NCI-H2196 treated with DMSO at 0.1 percent for 48 hours (cell line): ENCODE measurements around the gene CR1.
A peak's percentile ranks its signal among the peaks of the same experiment; 100 is the strongest.
"Not testable (repeated sequence)": the region's sequence is repeated elsewhere in the genome, so short reads cannot be mapped to it uniquely, and the experiment has no call there.

ENCODE experiments used
- DNase-seq: peaks from one replicate; lab custom pipeline; 2025; ENCODE audit not compliant: unreplicated experiment; lab: John Stamatoyannopoulos, UW

The CR1 gene

DNA sequence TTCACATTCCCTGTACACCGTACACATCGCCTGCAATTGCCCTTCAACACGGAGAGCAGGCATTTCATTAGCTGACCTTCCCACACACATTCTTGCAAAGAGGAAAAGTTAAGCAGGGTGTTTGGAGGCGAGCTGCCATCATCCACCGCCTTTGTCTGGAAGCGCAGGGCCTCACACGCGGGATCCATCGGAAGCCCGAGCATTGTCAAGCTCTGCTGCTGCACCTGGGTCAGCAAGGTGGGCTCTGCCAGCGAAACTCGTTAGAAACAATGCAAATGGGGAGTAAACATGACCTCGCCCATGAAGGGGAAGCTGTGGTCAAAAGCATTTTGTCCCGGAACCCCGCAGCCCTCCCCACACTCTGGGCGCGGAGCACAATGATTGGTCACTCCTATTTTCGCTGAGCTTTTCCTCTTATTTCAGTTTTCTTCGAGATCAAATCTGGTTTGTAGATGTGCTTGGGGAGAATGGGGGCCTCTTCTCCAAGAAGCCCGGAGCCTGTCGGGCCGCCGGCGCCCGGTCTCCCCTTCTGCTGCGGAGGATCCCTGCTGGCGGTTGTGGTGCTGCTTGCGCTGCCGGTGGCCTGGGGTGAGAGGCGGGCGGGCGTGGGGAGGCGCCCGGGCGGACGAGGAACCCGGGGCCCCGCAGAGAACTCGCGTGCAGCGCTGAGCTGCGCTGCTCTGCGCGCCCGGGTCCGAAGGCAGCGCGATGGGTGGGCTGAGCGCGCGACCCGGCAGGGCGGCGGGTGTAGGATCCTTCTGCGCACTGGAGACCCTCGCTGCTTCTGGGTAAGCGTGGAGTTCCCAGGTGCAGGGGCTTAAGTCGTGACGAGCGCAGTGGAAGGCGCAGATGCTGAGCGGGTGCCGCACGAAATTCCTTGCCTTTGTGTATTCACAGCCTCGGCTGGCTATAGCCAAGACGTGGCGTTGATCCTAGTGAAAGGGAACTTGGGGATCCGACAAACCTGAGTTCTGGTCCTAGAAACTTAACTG, at the start of gene CR1:
Gene CR1 (plus strand): TSS at position 357 of the 992 bp plus-strand sequence. CDS start 111 bp downstream, at position 468.
- DNase-seq = no peak

- DNase-seq = no peak
Measured at GRCh38 chr1:207453710-207454045, 42.3 kb upstream of the CR1 start.

DNA sequence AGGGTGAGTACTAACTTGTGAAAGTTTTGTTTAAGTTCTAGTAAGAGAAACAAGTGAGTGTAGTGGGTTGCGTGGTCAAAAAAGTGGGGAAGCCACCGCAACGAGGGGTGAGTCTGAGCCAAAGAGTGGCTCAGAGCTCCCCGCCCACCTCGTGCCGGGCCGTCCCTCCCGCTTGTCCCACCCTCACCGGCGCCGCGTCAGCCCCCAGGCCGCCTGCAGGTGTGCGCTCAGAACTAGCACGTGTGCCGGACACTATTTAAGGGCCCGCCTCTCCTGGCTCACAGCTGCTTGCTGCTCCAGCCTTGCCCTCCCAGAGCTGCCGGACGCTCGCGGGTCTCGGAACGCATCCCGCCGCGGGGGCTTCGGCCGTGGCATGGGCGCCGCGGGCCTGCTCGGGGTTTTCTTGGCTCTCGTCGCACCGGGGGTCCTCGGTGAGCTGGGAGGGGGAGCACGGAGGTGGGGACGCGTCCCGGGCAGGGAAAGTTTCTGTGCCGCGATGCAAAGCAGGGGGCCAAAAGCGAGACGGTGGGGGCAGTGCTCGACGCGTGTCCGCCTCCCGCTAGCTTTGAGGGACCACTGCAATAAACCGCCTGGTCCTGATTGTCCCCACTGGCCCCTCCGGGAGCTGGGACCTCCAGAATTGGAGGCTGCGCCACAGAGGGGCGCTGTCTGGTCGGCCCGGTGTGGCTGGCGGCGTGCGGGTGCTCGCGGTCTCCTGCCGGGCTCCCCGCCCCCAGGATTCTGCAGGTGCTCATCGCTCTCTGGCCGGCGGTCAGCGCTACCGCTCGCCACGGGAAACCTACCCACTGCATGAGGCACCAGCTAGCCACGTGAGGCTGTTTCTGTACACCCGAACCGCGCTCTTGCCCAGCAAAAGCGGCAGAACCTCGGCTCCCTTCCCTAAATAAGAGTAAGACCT, 41.7 kb upstream of the CR1 start, which contains the start of gene CR2:
Gene CR2 (plus strand): TSS at position 283 of the 919 bp plus-strand sequence. CDS start 91 bp downstream, at position 374.
- DNase-seq = peak; percentile 4

DNA sequence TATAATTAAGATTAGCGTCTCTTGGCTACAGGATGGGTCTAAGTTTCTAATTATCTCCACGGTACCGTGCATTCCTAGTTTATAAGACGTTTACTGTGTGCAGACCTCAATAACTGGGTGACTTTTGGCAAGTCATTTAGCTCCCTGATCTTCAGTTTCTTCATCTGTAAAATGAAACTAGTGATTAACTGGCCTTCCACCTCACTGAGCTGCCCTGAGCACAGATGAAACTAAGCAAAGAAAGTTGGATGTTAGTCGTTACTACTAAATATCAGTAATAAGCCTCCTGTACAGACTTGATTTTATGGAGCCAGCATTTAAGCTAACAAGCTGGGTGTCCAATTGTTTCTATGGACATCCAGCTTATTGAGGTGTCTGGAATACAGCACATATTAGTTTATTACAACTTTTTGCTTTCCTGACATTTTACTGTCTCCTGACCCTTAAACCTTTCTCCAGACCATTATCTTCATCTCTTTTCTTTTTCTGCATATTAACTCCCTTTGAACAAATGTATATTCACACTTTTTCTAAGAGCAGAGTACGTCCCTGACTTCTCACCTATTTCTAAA, 40.7 kb upstream of the CR1 start:
- DNase-seq = no peak

DNA sequence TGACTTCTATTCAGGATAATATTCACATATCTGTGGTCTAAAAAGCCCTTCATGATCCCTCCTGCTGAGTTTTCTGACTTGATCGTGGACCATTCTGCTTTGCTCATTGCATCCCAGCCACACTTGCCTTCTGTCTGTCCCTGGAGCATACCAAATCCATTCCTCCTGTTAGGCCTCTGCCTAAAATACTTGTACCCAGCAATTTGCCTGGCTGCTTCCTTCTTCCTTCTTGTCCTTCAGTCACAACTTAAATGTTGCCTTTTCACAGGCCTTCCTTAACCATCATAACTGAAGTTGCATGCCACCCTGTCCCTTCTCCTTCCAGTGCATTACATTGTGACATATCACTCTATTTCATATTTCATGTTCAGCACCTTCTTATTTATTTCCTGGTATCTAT, 37.5 kb upstream of the CR1 start:
- DNase-seq = no peak

DNA sequence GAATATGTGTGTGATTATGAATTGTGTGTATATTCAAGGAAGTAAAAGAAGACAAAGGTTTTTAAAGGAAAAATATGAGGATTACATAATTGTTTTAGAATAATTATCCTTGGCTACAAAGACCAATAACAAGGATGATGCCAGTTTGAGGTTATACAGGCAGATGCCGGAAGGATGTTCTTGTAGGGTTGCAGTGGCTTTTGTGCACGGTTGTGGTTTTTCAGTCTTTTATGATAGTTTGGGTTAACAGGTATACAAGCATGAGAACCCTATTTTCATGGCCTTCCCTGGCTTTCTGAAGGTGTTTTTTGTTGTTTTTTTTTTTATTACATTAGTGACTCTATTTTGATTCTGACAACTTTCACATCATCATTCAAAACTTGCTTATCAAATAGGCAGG, 36.9 kb upstream of the CR1 start:
- no peak for DNase-seq

DNA sequence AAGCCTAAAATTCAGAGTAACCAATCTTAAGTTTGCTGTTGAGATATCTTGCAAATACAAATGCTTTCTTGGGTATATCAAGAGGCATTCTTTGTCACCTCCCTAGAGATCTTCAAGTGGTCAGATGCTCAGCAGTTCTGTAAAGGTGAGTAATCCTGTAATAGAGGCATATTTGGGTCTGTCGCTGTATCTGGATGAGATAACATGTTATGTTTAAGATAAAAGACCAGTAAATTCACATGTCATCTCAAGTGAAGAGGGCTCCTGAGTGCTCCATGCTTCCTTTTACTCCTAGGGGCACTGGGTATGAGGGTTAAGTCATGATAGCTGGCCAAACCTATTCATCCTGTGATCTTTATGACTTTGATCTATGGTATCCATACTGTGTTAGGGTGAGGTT, 34.3 kb upstream of the CR1 start:
- DNase-seq = no peak

DNA sequence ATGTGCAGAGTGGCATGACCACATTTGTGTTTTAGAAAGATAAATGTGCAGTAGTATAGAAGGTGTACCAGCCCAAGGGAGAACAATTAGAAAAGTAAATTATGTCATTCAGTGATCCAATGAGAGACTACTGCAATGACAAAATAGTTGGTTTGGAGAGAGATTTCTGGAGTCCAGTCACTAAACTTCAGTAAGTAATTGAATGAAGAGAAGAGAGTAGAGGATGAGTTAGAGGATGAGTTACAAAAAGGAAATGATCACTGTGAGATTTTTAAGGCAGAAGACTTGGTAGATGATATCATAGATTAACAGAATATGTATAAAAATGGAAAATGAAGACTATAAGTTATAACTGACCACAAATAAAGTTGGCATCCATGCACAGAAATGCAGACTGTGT, 33.4 kb upstream of the CR1 start:
- no peak for DNase-seq

GRCh38 chr1:207463021-207463420, 32.9 kb upstream of the CR1 start:
- no peak for DNase-seq

DNA sequence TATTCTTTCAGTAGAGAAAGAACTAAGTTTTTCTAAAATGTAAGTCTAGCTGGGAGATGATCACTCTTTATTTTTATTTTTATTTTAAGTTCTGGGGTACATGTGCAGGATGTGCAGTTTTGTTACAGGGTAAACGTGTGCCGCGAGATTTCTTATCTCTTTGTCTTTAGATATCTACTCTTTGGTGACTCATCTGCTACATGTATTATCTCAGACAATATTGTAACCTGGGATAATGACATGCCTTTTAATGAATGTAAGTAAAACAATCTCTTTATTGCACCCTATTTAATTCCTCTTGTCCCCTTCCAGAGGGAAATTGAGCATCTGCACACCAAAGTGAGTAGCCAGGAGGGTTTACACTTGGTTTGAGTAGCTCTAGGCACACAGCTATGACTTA, 32.4 kb upstream of the CR1 start:
- no peak for DNase-seq

DNA sequence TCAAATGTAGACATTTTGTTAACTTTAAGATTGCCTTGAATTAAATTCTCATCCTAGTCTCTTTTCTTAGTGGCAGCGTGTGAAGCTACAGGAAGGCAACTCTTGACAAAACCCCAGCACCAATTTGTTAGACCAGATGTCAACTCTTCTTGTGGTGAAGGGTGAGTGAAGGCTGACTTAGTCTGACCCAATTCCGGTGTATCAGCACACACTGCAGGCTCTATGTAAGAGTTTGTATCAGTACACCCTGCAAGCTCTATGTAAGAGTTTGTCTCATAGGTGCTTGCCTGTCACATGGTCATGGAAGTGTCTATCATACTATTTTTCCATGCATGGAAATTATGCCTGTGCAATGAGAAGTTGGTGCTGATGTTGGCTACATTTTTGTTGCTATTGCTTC, 25.0 kb upstream of the CR1 start:
- no peak for DNase-seq

GRCh38 chr1:207474210-207474609, 21.7 kb upstream of the CR1 start:
- no peak for DNase-seq

GRCh38 chr1:207486198-207486597, 9.8 kb upstream of the CR1 start:
- no peak for DNase-seq

DNA sequence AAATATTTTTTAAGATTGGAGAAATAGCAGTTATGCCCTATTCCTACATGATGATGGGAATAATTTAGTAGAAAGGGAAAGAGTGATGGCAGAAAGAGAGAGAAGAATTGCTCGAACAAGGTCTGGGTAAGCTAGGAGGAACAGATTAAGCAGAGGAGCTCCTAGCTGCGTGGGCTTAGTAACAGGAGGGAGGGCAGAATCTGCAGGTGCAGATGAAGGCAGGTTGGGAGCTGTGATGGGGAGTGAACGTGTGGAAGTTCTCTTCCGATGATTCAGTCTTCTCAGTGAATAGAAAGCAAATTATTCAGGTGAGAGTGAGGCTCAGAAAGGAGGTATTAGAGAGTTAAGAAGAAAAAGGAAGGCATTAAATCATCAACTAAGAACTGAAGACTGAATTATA, 8.3 kb upstream of the CR1 start:
- no peak for DNase-seq

DNA sequence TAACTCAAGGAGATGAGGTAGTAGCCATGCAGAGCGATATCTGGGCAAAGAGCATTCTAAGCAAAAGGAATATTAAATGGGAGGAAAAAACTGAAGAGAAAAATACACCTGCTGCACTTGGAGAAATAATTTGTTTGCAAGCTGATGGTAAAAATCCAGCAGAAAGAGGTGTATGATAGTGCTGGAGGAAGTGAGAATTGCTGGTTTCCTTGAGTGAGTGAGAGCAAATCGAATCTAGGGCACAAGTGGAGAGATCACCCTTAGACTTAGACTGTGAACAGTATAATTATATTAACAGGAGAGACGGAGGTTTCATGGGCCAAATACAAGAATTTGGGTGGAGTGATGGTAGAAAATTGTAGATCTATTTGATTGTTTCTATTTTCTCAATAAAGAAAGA, 2.7 kb upstream of the CR1 start:
- no peak for DNase-seq

- no peak for DNase-seq
Measured at GRCh38 chr1:207494171-207494570, 1.8 kb upstream of the CR1 start.

DNA sequence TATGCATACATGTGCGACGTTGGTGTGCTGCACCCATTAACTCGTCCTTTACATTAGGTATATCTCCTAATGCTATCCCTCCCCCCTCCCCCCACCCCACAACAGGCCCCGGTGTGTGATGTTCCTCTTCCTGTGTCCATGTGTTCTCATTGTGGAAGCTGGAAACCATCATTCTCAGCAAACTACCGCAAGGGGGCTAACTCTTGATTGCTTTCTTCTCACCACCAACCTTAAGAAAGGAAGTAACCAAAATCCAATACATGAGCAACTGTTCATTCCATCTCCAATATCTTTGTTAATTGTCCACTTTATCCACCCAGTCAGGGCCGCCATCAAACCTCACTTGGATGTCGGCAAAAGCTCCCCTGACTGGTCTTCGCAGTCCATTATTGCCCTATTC, 676 bp upstream of the CR1 start:
- DNase-seq = not testable (repeated sequence)

DNA sequence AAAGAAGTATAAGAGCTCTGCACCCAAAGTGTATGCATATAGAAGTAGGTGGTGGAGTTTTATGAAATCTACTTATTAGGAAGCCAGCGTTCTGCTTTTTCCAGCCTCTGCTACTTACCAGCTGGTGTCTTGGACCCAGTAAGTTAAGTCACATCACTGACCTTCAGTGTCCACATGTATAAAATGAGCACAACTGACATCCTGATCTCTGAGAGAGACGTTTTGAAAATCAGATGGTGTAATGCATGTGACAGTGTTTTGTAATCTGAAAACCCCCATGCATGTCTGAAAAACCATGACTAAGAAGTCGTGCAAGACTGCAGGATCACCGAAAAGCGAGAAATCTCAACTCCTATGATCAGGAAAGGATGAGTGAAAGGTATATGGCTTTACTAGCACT, 2.0 kb downstream of the CR1 start:
- no peak for DNase-seq

GRCh38 chr1:207499573-207499972, 3.6 kb downstream of the CR1 start:
- peak; percentile 44 for DNase-seq

- no peak for DNase-seq
Measured at GRCh38 chr1:207500306-207500705, 4.3 kb downstream of the CR1 start.

GRCh38 chr1:207501071-207501470, 5.1 kb downstream of the CR1 start:
- DNase-seq = no peak
